GM19238 (cell line): ENCODE results near the gene BMPR1A.
"Not testable (repeated sequence)": the region's sequence is repeated elsewhere in the genome, so short reads cannot be mapped to it uniquely, and the experiment has no call there.

Experiments used
- DNase-seq: peaks from one replicate; pipeline ENCODE4 v3.0.0; 2011; ENCODE audit warnings: low spot score; ENCODE audit not compliant: insufficient read length

Gene BMPR1A

DNA sequence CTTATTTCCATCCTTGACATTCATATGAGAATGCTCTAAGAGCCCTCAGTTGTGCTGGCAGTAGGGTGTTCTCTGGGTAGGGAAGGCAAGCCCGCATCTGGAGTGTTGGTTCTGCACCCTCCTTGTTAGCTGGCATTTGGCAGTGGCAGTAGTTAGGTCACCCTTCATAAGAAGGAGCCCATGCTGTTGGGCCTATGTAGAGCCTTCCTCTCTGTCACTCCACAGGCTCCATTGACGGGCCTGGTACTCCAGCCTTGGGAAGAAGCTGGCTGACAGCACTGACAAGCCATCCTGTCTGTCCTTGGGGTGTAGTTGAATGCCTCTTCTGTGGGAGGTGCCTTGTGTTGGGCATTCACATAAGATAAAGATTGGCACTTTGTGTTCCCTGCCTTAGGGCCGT, 89.7 kb downstream of the BMPR1A start:
- DNase-seq = no peak

DNA sequence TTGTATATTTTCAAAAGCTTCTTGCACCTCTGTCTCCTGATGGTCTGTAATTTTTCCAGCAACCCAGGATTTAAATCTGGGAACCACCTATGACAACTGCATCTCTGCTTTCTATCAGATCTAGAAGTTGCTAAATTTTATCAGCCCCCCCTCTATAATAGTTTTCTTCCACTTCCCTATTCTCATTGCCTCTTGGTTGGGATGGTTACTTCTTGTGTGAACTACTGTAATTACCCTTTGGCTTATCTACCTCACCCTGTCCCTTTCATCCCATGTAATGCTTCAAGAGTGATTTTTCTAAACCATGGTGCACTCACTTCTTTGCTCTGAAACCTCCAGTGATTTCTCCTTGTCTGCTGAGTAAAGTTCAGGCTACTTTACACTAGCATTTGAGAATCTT, 92.3 kb downstream of the BMPR1A start:
- DNase-seq = no peak

DNA sequence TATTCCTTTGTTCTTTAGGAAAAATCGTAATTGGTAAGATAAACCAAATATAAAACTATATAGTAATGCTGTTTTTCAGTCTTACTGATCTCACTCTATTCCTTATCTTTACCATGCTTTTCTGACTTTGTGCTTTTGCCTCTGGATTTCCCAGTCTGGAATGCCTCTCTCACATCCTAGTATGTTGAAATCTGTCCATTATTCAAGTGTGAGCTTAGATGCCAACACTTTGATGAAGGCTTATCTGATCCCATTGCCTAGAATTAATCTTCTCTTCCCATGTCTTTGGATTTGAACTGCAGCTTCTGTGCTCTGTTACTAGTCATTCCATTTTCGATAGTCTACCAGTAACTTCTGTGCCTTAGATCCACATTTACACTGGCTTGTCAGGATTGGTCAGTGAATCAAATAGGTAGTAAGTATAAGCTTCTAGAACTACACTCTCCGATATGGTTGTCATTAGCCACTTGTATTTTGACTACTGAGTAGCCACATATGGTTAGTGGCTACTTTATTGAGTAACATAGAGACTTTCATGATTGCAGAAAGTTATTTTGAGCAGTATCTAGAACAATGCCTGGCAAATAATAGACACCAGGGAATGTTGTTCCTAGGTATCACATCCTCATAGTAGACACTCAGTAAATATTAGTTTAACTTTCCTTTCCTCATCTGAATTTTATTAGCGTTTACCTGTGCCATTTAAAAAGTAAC, 92.9 kb downstream of the BMPR1A start:
- no peak for DNase-seq

DNA sequence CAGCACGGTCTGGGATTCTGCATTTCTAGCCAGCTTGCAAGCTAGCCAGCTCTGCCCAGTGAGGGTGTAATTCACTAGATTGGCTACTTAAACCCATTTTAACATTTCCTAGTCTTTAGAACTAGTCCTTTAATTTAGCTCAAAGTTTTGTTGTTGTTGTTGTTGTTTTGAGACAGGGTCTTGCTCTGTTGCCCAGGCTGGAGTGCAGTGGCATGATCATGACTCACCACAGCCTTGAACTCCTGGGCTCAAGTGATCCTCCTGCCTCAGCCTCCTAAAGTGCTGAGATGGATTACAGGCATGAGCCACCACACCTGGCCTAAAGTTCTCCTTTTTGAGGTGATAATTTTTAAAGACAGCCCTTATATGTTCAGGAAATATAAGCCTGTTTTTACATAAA, 94.1 kb downstream of the BMPR1A start:
- no peak for DNase-seq

DNA sequence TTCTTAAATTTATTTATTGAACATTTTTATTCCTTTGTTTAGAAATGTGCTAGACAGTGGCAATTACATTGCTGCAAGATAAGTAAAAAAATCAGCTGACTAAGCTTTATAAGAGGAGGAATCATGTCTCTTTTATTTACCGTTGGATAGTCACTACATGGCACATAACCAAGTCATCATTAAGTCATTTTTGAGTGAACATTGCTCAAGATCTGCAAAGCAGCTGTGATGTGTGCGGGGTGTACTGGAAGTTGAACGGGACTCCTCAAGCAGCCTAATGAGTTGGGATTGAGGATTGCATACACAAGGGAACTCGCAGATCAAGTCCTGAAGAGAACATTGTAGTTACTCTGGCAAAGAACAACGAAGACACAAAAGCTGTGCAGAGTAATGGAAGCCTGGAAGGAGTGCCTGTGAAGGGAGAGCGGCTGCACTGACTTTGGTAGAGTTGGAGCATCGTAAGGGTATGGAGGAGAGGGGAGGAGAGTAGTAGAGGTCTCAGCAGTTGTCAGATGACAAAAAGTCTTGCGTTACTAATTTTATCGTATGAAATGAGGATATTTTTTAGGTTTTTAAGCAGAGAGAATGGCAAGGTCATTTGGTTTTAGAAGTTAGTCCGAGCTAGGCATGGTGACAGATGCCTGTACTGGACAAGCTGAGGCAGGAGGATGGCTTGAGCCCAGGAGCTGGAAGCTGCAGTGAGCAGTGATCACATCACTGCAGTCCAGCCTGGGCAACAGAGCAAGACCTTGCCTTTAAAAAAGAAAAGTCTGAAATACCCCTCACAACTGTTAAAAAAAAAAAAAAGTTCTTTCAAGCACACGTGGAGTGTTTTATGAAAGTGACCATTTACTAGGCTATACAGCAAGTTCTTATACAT, 95.1 kb downstream of the BMPR1A start:
- DNase-seq = no peak

DNA sequence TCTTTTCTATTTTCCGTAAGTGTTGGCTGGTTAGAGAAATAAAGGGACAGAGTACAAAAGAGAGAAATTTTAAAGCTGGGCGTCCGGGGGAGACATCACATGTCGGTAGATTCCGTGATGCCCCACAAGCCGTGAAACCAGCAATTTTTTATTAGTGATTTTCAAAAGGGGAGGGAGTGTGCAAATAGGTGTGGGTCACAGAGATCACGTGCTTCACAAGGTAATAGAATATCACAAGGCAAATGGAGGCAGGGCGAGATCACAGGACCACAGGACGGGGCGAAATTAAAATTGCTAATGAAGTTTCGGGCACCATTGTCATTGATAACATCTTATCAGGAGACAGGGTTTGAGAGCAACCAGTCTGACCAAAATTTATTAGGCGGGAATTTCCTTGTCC, 97.2 kb downstream of the BMPR1A start:
- not testable (repeated sequence) for DNase-seq

DNA sequence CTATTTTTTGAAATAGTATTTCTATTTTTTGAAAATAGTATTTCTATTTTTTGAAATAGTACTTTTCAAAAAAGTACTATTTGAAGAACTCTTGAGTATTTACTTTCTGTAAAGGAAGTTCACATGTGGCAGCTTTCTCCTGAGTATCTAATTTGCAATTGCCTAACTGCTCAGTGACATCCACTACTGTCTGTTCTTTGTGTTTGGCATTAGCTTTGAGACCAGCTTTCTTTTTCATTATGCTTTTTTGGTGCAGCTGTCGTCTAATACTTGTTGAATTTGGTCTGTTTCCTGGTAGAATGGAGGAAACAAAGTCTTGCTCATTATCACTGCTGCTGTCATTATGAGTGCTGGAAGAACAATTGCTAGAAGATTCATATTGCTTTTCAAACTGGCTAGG, 99.1 kb downstream of the BMPR1A start:
- no peak for DNase-seq

- DNase-seq = no peak
Observed at GRCh38 chr10:86856156-86856555, 99.7 kb downstream of the BMPR1A start.

DNA sequence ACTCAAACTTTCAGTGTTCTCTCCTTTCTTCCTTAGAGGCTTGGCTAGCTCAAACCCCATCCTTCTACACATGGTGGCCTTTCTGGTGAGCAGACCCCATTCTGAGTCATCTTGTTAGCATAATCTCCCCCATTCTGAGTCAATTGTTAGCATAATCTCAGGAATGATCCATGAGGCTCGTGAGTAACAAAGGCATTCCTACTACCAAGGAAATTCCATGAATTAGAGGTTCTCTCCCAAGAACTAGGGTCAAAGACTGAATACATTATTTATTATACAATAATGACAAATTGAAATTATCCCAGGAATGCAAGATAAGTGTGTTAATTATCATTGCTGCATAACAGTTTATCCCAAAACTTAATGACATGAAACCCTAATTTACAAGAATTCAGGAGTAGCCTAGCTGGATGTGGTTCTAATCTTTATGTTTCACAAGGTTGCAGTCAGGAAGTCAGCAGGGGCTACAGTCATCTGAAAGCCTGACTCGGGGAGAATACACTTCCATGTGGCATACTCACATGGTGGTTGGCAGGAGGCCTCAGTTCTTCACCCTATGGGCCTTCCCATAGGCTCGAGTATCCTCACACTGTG, 100.8 kb downstream of the BMPR1A start:
- no peak for DNase-seq

- no peak for DNase-seq
Observed at GRCh38 chr10:86858011-86858410, 101.6 kb downstream of the BMPR1A start.

DNA sequence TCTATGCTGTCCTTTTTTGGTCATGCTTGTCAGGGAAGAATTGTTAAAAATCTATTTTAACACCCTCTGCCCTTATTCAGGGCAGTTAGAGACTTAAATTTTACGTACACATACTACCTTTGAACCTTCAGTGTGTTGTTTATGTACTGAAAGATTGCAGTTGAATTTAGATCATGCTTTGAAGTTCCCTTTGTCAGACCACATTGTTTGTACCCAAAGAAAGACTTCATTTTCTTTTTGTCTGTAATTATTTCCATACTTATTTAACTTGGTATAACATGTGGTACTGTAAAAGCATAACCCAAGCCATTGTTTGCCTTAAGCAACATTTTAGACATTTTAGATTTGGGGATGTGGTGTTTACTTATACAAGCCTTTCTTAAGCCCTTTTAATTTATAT, 104.9 kb downstream of the BMPR1A start:
- no peak for DNase-seq

DNA sequence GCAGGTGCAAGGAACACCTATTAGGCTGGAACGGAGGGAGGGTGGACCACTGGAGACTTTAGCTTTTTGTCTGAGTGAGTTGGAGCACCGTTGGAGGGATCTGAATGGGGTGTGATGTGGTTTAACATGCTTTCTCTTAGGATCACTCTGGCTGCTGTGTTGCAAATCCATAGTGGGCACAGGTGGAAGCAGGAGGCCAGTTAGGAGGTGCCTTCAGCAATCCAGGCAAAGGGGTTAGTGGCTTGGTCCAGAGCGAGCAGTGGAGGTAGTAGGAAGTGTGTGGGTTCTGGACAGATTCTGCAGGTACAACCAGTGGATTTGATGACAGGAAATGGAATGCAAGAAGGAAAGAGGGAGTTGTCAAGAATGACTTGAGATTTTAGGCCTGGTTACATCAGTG, 106.0 kb downstream of the BMPR1A start:
- no peak for DNase-seq

DNA sequence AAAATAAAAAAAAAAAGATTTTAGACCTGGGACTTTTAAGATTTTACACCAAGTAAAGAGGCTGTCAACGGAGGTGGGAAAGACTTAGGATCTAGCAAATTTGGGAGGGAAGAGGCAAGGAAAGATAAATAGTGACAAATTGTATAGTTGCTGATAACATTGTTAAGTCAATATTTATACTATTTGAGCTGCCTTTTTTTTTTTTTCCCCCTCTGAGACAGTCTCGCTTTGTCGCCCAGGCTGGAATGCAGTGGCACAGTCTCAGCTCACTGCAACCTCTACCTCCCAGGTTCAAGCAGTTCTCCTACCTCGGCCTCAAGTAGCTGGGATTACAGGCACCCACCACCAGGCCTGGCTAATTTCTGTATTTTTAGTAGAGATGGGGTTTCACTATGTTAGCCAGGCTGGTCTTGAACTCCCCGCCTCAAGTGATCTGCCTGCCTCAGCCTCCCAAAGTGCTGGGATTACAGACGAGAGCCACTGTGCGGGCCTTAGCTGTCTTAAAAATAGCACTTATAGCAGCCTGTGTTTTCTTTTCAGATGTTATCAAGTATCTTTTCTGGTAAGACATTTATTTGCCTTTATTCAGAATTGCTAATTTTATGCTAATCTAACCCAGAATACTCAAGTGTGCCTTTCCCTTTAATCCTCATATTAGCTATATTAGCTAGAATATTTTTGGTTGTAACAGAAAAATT, 106.5 kb downstream of the BMPR1A start:
- no peak for DNase-seq

- no peak for DNase-seq
Observed at GRCh38 chr10:86863484-86863842, 107.0 kb downstream of the BMPR1A start.

GRCh38 chr10:86865011-86865811, 108.8 kb downstream of the BMPR1A start:
- not testable (repeated sequence) for DNase-seq

DNA sequence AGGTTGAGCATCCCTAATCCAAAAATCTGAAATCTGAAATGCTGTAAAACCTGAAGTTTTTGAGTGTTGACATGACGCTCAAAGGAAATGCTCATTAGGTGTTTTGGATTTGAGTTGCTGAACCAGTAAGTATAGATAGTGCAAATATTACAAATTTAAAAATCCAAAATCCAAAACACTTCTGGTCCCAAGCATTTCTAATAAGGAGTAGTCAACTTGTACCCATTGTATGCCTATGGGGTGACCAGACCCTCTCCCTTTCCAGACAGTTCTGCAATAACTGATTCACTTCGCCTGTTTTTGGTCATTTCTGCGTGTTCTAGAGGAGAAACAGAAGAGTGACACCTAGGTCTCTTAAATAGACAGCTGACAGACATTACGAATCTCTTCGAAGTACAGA, 110.7 kb downstream of the BMPR1A start:
- DNase-seq = no peak

DNA sequence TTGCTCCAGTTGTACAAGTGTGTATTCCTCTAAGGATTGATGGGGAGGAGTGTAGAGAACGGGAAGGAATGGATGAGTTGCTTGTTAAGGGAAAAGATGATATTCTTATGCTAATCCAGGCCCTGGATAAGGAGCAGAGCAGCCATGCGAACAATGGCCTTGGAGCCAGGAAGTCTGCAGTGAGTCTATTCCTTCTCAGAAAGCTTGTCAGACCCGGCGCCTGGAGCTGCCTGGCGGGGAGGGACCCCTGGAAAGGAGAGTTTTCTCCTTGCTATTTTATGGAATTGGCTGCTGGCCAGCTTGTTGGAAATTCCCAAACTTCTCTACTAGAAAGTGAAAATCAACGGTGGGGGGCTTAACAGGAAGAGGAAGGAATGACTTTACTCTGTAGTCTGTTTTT, 111.9 kb downstream of the BMPR1A start:
- DNase-seq = no peak

DNA sequence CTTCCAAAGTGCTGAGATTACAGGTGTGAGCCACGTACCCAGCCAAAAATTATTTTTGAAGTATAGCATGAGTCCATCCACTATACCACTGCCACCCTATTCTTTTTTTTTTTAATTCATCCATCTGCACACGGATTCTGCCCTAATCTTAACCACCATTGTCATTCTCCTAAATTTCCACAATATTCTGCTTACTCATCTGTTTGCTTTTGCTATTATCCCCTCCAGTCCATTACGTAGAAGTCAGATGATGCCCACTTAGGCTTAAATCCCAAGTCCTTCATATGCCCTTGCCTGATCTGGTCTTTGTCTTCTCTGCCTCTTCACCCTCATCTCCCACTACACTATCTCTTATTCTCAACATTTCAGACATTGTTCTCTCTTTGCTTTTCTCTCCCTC, 114.3 kb downstream of the BMPR1A start:
- no peak for DNase-seq

DNA sequence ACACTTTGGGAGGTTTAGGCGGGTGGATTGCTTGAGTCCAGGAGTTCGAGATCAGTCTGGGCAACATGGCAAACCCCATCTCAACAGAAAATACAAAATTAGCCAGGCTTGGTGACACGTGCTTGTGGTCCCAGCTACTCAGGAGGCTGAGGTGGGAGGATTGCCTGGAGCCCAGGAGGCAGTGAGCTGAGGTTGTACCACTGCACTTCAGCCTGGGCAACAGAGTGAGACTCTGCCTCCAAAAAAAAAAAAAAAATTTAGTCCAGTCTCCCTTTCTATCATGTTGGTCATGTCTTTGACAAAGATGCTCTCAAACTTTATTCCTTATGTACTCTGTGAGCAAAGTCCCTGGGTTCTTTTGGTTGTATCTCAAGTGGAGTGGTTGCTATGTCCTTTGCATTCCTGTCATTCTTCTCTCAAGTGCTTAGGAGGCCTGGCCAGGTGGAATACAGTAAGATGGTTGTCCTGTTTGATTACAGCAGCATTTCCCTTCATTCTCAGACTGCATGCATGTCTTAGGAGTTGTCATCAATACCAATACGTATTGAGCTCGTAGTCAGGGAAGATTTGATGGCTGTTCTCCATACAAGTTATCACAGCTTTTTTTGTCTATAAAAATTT, 115.3 kb downstream of the BMPR1A start:
- DNase-seq = no peak

GRCh38 chr10:86872757-86873156, 116.3 kb downstream of the BMPR1A start:
- no peak for DNase-seq

DNA sequence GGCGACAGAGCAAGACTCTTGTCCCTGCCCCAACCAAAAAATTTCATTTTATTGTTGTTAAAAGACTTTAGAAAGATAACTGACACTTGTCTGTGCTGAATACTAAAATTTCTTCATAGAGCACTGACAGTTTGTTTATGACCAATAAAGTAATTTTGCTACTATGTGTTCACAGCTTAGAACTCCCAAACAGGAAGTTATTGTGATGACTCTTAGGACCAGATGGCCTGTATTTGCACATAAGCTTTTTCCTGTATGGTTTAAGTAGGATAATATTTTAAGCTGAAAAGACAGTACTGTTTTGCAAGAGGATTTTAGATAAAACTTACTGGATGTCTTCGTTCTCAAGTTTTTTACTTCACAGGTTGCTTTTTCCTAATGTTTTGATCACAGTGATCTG, 120.3 kb downstream of the BMPR1A start:
- no peak for DNase-seq
